ENCODE measurements around the gene WBP4. TPM values are rescaled to one million over a fixed set of nuclear protein-coding genes. Genes with fewer than 3 reads are reported as not detected.

The WBP4 gene, protein sequence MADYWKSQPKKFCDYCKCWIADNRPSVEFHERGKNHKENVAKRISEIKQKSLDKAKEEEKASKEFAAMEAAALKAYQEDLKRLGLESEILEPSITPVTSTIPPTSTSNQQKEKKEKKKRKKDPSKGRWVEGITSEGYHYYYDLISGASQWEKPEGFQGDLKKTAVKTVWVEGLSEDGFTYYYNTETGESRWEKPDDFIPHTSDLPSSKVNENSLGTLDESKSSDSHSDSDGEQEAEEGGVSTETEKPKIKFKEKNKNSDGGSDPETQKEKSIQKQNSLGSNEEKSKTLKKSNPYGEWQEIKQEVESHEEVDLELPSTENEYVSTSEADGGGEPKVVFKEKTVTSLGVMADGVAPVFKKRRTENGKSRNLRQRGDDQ
- total RNA-seq = 10 to 100 TPM in 1 of 4 donors, 1 to 10 TPM in 3; 6.1 to 12.6 (median 7.1) TPM

DNA sequence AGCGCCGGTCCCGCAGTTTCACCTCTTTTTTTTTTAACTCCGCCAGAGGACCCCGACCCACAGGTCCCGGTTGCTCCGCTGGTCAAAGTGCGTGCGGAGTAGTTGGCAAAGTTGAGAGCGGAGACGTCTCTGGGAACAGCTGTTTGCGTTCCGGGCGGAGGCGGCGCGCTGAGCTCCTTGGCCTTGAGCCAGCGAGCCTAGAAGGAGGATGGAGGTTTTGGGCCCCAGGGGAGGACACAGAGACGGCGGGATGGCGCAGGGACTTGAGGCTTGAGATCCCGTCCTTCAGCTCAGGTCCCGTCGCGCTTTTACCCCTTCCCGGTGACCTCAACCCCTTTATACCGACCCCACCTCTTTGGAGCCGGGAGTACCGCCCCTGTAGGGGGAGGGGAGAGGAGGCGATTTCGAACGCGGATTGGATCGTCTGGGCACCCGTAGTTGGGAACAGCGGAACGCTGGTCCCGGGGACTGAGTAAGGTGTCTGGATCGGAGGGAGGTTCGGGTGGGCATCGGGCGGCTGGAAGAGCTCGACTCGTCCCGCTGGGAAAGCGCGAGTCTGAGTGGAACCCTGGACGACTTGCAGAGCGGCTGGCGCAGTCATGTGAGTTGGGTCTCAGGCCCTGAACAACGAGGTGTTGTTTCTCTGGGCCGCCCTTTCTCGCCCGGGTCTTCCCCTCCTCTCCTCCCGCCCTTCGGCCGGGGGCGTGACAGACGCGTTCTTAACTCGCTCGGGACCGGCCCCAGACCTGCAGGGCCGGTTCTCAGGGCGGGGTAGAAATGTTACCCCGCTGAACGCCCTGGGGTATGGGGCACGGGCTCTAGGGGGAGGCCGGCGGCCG, at the start of gene WBP4:
Gene WBP4, plus strand, starts transcription at position 435 of the 839 bp plus-strand sequence. Its CDS starts 165 bp downstream, at position 600.
- DNase-seq = peak; percentile 79
- TF ChIP-seq, protein P1, sequence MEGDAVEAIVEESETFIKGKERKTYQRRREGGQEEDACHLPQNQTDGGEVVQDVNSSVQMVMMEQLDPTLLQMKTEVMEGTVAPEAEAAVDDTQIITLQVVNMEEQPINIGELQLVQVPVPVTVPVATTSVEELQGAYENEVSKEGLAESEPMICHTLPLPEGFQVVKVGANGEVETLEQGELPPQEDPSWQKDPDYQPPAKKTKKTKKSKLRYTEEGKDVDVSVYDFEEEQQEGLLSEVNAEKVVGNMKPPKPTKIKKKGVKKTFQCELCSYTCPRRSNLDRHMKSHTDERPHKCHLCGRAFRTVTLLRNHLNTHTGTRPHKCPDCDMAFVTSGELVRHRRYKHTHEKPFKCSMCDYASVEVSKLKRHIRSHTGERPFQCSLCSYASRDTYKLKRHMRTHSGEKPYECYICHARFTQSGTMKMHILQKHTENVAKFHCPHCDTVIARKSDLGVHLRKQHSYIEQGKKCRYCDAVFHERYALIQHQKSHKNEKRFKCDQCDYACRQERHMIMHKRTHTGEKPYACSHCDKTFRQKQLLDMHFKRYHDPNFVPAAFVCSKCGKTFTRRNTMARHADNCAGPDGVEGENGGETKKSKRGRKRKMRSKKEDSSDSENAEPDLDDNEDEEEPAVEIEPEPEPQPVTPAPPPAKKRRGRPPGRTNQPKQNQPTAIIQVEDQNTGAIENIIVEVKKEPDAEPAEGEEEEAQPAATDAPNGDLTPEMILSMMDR (IDR thresholded peaks at IDR 0.05) = peak in 2 of 6 experiments; percentile 9 to 27
- peak in 3 of 4 donors; percentile 25 to 81 (median 68) for TF ChIP-seq POLR2A (IDR thresholded peaks at IDR 0.05)
- Histone ChIP-seq H3K27ac (peak within 1 kb of the TSS; percentile 96 to 99 (median 98)), H3K36me3 (peaks cover 0 to 18% (median 0%) of the 10 kb centered on the region in 3 donors), H3K4me1 (peaks cover 20 to 71% (median 40%) of the 10 kb centered on the region in 3 donors), H3K9me3 (no peaks in the 10 kb centered on the region), H3K4me3 (peak within 1 kb of the TSS; percentile 68 to 90 (median 80)), H3K27me3 (no peaks in the 10 kb centered on the region)
- 0% methylated on average over 10 to 23 of the region's 71 CpGs for WGBS, 2 donors
- intact Hi-C loops (cut with DNase I) = no loop called here

DNA sequence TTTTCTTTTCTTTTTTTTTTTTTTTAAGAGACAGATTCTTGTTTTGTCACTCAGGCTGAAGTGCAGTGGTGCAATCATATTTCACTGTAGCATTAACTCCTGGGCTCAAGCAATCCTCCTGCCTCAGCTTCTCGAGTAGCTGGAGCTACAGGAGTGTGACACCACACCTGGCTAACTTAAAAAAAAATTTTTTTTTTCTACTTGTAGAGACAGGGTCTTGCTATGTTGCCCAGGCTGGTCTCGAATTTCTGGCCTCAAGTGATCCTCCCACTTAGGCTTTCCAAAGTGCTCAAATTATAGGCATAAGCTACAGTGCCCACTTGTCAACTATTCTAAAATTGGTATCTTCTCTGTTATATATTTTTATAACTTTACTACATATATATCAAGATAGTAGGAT, 48.8 kb upstream of the WBP4 start:
- 68 to 76% methylated on average over 2 of the region's 2 CpGs for WGBS, 2 donors
- Histone ChIP-seq H3K9me3 (no peaks in the 10 kb centered on the region), H3K4me1 (peaks cover 16 to 98% (median 21%) of the 10 kb centered on the region in 3 donors), H3K4me3 (no peak overlapping the region), H3K27ac (no peak overlapping the region), H3K27me3 (no peaks in the 10 kb centered on the region), H3K36me3 (peaks cover 0 to 18% (median 0%) of the 10 kb centered on the region in 3 donors)
- TF ChIP-seq, protein P1 (IDR thresholded peaks at IDR 0.05) = no peak
- no peak for TF ChIP-seq POLR2A (IDR thresholded peaks at IDR 0.05)
- DNase-seq = no peak
- intact Hi-C loops (cut with DNase I) = no loop called here

- Histone ChIP-seq H3K27me3 (no peaks in the 10 kb centered on the region), H3K4me1 (peaks cover 11 to 85% (median 16%) of the 10 kb centered on the region in 3 donors), H3K4me3 (no peak overlapping the region), H3K27ac (no peak overlapping the region), H3K36me3 (peaks cover 0 to 18% (median 0%) of the 10 kb centered on the region in 3 donors), H3K9me3 (no peaks in the 10 kb centered on the region)
- 65 to 80% methylated on average over 2 of the region's 2 CpGs for WGBS, 2 donors
- DNase-seq = no peak
- intact Hi-C loops (cut with DNase I) = no loop called here
- TF ChIP-seq POLR2A (IDR thresholded peaks at IDR 0.05) = no peak
- TF ChIP-seq, protein P1 (IDR thresholded peaks at IDR 0.05) = no peak
Measured at GRCh38 chr13:41013835-41014234, 47.5 kb upstream of the WBP4 start.

DNA sequence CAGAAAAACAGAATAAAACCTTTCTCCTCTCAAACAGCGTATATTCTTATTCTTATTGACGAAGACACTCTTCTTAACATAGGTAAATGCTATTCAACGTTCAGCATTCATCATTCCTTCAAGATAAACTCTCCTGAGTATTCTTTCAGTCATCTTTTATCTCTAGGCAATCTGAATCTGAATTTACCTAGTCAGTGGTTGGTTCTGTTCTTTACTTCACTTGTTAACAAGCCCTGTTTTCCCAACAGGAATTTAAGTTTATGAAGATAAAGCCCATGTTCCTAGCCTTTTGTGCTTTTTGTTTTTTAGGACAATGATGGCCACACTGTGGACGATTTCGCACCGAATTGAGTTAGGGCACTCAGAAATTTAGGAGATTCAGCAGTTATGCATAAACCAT, 45.4 kb upstream of the WBP4 start:
- DNase-seq = no peak
- Histone ChIP-seq H3K4me3 (peak overlapping the region in 1 of 4 donors; percentile 42), H3K36me3 (peaks cover 0 to 18% (median 0%) of the 10 kb centered on the region in 3 donors), H3K4me1 (peaks cover 21 to 83% (median 23%) of the 10 kb centered on the region in 3 donors), H3K27ac (peak overlapping the region in 3 of 4 donors; percentile 7 to 95 (median 49)), H3K27me3 (no peaks in the 10 kb centered on the region), H3K9me3 (no peaks in the 10 kb centered on the region)
- TF ChIP-seq POLR2A (IDR thresholded peaks at IDR 0.05) = no peak
- TF ChIP-seq, protein P1 (IDR thresholded peaks at IDR 0.05) = no peak
- 68 to 75% methylated on average over 6 of the region's 6 CpGs for WGBS, 2 donors
- intact Hi-C loops (cut with DNase I) = no loop called here

All from esophagus squamous epithelium (tissue), 5 donors.